Large intestine (tissue), 3 donors: Measurements from ENCODE around the gene CPSF4L. TPM values are rescaled to one million over a fixed set of nuclear protein-coding genes. Genes with fewer than 3 reads are reported as not detected.

Source experiments
- DNase-seq, 2 donors: peaks; one replicate each; pipeline versions ENCODE4 v3.0.0 to v3.0.0-alpha.2; 2013
- H3K27ac ChIP-seq: one replicate; pipeline ENCODE4 v1.5.1; 2013; ENCODE audit warnings: low read length
- H3K27me3 ChIP-seq: 2 replicates; pipeline ENCODE4 v1.6.1; 2013; ENCODE audit warnings: low read length; ENCODE audit not compliant: control insufficient read depth, insufficient read depth
- H3K36me3 ChIP-seq: 2 replicates; pipeline ENCODE4 v1.6.1; 2013; ENCODE audit warnings: low read length; ENCODE audit not compliant: control insufficient read depth, insufficient read depth
- H3K4me1 ChIP-seq: one replicate; pipeline ENCODE4 v1.6.1; 2013; ENCODE audit warnings: low read length; ENCODE audit not compliant: control insufficient read depth, insufficient read depth
- H3K4me3 ChIP-seq: one replicate; pipeline ENCODE4 v1.5.1; 2013; ENCODE audit warnings: low read length
- H3K9me3 ChIP-seq: one replicate; pipeline ENCODE4 v1.6.1; 2013; ENCODE audit warnings: mild to moderate bottlenecking, low read depth, low read length, moderate library complexity; ENCODE audit not compliant: control insufficient read depth
- WGBS: methylation state at CpG from one replicate; pipeline ENCODE4 v1.1.5; 2013; ENCODE audit warnings: low lambda C conversion rate; ENCODE audit not compliant: insufficient coverage; 5-methylcytosine and 5-hydroxymethylcytosine counted together
- polyA plus RNA-seq: library from polyadenylated mRNA; unstranded; fragments of 120-200 nt; gene quantifications from one replicate; pipeline ENCODE4 v1.2.1, GENCODE V29; 2013

The CPSF4L gene
- polyA plus RNA-seq, 1 donor, result 0.21 TPM

DNA sequence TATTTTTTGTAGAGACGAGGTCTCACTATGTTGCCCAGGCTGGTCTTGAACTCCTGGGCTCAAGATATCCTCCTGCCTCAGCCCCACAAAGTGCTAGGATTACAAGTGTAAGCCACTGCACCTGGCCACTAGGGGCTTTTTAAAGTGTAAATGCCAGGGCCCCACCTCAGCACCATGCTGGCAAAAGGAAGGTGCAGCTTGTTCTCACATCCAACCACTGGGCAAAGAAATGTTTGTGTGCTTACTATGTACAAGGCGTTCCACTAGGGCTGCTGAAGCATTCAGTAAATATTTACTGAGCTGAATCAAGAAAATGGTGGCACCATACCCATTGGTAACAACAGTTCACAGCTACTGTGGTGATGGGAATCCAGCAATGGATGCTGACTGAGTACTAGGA is 46.2 kb downstream of the CPSF4L start:
- no peaks in the 10 kb centered on the region for H3K4me1 ChIP-seq
- no peak overlapping the region for H3K27ac ChIP-seq
- H3K36me3 ChIP-seq, result peaks cover 9% of the 10 kb centered on the region
- no CpG with 5 or more reads among the region's 2 CpGs for WGBS
- no peaks in the 10 kb centered on the region for H3K27me3 ChIP-seq
- DNase-seq, result no peak
- no peaks in the 10 kb centered on the region for H3K9me3 ChIP-seq
- no peak overlapping the region for H3K4me3 ChIP-seq

DNA sequence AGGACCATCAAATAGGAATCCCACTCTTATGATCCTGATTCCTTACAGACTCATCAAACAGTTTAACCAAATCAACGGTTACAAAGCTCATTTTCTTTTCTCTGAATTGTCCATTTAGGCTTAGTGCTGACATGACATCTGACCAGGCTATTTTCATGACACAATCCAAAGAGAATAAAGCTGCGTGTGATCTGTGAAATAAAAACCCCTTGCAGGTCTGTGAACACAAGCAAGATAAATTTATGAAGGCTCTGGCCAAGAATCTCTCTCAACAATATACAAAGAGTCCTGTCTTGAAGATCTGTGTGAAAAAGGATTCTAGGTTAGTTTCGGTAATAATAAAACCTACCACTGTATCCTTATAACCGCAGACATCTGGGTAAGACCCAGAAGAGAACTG is 46.8 kb downstream of the CPSF4L start:
- DNase-seq, result no peak
- peaks cover 11% of the 10 kb centered on the region for H3K36me3 ChIP-seq
- H3K4me3 ChIP-seq, result no peak overlapping the region
- no peaks in the 10 kb centered on the region for H3K27me3 ChIP-seq
- 100% methylated on average over 2 of the region's 4 CpGs for WGBS
- no peaks in the 10 kb centered on the region for H3K9me3 ChIP-seq
- H3K27ac ChIP-seq, result no peak overlapping the region
- no peaks in the 10 kb centered on the region for H3K4me1 ChIP-seq

DNA sequence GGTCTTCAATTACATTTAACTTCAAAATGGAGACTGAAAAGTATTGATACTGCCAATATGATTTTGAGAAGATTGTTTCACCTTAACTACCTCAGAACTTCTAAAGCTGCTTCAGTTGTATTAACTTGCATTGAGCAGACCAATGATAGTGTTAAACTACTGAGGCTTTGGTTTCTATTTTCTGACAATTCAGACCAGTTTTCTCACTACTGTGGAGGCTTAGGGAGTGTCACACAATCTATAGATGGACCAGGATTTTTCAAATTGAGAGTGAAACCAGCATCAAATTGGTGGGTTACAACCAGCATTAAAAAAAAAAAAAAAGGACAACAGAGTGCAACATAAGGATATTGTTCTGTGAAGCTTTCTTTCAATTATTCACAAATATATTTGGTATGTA is 47.7 kb downstream of the CPSF4L start:
- Histone ChIP-seq H3K9me3 (no peaks in the 10 kb centered on the region), H3K4me3 (no peak overlapping the region), H3K27ac (no peak overlapping the region), H3K4me1 (no peaks in the 10 kb centered on the region), H3K36me3 (peaks cover 19% of the 10 kb centered on the region), H3K27me3 (no peaks in the 10 kb centered on the region)
- no peak for DNase-seq

DNA sequence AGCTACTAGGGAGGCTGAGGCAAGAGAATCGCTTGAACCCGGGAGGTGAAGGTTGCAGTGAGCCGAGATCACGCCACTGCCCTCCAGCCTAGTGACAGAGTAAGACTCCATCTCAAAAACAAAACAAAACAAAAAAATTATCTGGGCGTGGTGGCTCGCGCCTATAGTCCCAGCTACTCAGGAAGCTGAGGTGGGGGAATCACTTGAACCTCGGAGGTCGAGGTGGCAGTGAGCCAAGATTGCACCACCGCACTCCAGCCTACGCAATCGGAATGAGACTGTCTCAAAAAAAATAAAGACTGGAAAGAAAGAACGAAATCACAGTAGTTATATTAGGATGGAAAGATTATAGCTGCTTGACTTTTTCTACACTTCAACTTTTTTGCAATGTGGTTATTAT is 49.9 kb downstream of the CPSF4L start:
- Histone ChIP-seq H3K9me3 (no peaks in the 10 kb centered on the region), H3K27ac (no peak overlapping the region), H3K4me3 (no peak overlapping the region), H3K4me1 (no peaks in the 10 kb centered on the region), H3K27me3 (no peaks in the 10 kb centered on the region), H3K36me3 (peaks cover 39% of the 10 kb centered on the region)
- WGBS, result 60% methylated on average over 1 of the region's 13 CpGs
- DNase-seq, result no peak

DNA sequence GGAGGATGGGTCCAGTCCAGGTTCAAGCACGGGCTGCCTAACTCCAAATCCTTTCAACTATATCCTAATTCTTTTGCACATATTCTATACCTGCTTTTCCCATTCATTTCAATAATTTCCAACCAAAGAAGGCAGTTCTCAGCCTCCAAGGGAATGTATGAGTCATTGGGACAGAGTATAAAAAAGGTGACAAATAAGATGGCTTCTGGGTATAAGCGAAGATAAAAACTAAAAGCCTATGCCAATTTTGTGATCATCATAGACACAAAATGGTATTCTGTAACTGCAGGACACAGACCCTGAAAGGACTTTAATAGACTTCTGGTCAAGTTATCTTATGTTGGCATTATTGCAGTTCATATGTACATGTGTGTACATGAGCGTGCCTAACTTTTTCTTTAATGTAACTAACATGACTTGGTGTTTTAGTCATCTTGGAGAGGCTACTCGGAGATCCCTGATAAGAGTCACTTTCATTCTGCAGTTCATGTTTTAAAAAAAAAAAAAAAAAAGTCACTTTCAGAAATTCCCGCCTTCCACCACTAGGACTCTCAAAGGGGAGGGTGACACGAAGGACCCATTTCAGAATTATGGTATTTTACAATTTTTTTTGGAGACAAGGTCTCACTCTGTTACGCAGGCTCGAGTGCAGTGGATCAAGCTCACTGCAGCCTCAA is 51.5 kb downstream of the CPSF4L start:
- Histone ChIP-seq H3K27me3 (no peaks in the 10 kb centered on the region), H3K36me3 (peaks cover 45% of the 10 kb centered on the region), H3K27ac (no peak overlapping the region), H3K4me1 (no peaks in the 10 kb centered on the region), H3K4me3 (no peak overlapping the region), H3K9me3 (no peaks in the 10 kb centered on the region)
- WGBS, result no CpG with 5 or more reads among the region's 8 CpGs
- no peak for DNase-seq

DNA sequence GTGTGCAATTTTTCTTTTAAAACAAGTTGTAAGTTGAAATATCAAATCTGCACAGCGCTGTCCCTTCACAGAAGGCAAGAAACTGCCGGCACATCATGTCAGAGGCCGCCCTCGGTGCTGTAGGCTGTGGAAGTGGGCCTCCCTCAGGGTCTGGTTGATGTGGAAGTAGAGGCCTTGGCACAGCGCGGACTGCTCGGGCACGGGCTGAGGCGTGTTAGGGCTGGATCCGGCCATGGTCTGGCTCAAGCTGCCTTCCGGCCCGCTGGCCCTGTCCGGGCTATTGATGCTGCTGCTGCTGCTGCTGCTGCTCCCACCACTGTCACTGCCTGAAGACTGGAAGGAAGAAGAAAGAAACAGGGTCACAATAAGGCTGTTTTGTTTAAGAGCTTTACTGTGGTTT is 52.2 kb downstream of the CPSF4L start:
- Histone ChIP-seq H3K9me3 (no peaks in the 10 kb centered on the region), H3K4me3 (no peak overlapping the region), H3K27me3 (no peaks in the 10 kb centered on the region), H3K4me1 (no peaks in the 10 kb centered on the region), H3K36me3 (peaks cover 51% of the 10 kb centered on the region), H3K27ac (no peak overlapping the region)
- DNase-seq, result no peak
- WGBS, result no CpG with 5 or more reads among the region's 13 CpGs

DNA sequence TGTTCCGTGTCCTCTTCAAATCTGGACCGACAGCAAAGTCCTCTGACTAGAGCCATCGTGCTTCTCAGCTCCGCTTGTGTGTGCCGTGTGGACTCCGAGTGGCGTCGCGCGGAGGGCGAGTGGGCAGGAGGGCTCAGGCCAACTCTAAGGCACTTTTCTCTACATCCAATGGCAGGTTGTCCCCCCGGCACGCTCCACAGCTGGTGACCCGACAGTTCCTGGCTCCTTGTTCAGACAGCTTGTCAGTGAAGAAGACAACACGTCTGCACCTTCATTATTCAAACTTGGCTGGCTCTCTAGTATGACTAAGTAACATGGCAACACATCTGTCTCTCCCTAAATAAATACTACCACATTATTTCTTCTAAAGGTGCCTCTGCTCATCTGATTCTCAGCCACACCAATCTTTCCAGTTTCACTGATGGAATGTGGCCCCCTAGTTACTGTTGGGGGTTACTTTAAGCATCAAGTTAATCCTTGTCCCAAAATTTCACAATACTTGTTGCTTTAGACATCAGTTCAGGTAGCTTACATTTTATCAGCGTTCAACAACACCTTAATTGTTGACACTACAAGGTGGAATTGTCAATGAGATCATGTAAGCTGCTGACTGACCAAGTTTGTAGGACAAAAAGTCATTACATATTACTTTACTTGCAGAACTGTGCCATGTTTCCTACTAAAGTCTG is 53.4 kb downstream of the CPSF4L start:
- Histone ChIP-seq H3K4me3 (no peak overlapping the region), H3K27ac (no peak overlapping the region), H3K4me1 (peaks cover 9% of the 10 kb centered on the region), H3K27me3 (no peaks in the 10 kb centered on the region), H3K36me3 (peaks cover 58% of the 10 kb centered on the region), H3K9me3 (no peaks in the 10 kb centered on the region)
- no peak for DNase-seq
- WGBS, result 86% methylated on average over 1 of the region's 16 CpGs

DNA sequence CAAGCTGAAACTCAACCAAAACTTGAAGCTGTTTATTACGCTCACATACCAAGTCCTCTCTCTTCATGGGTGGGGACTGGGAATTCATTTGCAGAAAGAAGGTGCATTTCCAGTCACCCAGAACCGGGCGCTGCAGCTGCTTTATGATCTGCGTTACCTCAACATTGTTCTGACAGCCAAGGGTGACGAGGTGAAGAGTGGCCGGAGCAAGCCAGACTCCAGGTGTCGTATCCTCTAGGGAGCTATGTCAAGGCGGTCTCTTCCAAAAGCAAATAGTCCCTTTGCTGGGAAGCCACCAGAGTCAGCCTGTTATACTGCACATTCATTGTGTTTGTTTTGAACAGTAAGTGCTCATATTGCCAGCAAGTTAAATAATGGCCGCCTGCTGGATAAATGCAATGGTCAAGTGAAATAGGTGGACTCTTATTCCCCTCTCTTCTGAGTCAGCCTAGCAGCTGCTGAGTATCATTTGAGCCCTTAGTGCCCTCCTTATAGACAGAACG is 56.2 kb downstream of the CPSF4L start:
- DNase-seq, result no peak
- H3K4me3 ChIP-seq, result no peak overlapping the region
- no peaks in the 10 kb centered on the region for H3K9me3 ChIP-seq
- H3K27ac ChIP-seq, result no peak overlapping the region
- WGBS, result 100% methylated on average over 1 of the region's 10 CpGs
- no peaks in the 10 kb centered on the region for H3K27me3 ChIP-seq
- peaks cover 80% of the 10 kb centered on the region for H3K36me3 ChIP-seq
- peaks cover 19% of the 10 kb centered on the region for H3K4me1 ChIP-seq

DNA sequence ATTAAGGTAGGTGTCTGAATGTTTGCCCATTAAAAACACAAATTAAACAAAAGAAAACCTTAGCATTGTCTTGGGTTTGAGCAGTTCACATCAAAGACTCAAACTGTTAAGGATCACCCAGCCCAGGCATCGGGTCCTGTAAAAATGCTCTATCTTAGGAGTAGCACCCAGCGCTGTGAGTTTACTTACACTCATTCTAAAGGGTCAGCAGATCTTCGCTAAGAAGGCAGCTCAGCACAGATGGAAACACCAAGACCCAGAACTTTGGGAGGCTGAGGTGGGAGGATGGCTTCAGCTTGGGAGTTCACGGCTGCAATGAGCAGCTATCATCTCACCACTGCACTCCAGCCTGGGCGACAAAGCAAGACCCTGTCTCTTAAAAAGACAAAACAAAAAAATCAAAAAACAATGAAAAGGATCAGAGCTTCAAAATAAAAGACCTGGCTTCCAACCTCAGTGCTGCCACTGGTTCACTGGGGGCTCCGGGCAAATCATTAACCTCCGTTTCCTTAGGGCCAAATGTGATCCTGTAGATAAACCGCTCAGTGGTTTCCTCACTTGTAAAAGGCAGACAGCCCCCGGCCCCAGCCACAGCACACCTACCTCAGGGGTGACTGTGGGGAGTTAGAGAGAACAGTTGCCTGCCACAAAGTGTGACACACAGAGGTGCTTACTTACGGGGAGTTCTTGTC is 57.7 kb downstream of the CPSF4L start:
- Histone ChIP-seq H3K4me3 (no peak overlapping the region), H3K36me3 (peaks cover 86% of the 10 kb centered on the region), H3K4me1 (peaks cover 19% of the 10 kb centered on the region), H3K27me3 (no peaks in the 10 kb centered on the region), H3K27ac (peak overlapping the region; percentile 36), H3K9me3 (no peaks in the 10 kb centered on the region)
- peak in 1 of 2 donors; percentile 44 for DNase-seq
- 20% methylated on average over 2 of the region's 10 CpGs for WGBS

DNA sequence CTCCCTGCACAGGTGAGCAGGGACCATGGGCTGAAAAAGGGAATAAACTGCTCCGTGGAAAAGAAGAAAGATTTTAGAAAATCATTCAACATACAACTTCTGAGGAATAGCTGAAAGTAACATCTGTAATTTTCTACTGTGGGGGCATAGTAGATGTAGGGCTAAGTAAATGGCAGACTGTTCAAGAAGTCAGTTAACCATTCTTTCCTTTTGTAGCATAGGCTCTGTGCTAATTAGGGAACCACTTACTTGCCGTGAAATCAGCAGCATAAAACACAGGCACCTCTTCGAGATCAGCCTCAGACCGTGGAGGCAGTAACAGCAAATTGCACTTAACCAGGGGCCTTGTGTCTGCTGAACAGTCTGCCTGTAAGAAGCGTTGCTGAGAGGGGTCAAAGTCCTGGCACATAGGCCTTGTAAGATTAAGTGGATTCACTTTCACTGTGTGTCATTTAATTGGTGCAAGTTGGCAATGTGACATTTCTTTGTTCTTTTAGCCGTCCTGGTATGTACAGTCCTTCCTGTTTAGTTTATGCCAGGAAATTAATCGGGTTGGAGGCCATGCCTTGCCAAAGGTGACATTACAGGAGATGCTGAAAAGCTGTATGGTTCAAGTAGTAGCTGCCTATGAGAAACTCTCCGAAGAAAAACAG is 58.4 kb downstream of the CPSF4L start:
- no peak overlapping the region for H3K4me3 ChIP-seq

More for the DNA sequence above, 58.4 kb downstream of the CPSF4L start:
- peak overlapping the region; percentile 36 for H3K27ac ChIP-seq
- no CpG with 5 or more reads among the region's 8 CpGs for WGBS
- H3K9me3 ChIP-seq, result no peaks in the 10 kb centered on the region
- H3K4me1 ChIP-seq, result peaks cover 19% of the 10 kb centered on the region
- peaks cover 87% of the 10 kb centered on the region for H3K36me3 ChIP-seq
- peak; percentile 92 to 97 for DNase-seq
- no peaks in the 10 kb centered on the region for H3K27me3 ChIP-seq
